Measurements from ENCODE around the gene ABHD2.

ABHD2 gene

DNA sequence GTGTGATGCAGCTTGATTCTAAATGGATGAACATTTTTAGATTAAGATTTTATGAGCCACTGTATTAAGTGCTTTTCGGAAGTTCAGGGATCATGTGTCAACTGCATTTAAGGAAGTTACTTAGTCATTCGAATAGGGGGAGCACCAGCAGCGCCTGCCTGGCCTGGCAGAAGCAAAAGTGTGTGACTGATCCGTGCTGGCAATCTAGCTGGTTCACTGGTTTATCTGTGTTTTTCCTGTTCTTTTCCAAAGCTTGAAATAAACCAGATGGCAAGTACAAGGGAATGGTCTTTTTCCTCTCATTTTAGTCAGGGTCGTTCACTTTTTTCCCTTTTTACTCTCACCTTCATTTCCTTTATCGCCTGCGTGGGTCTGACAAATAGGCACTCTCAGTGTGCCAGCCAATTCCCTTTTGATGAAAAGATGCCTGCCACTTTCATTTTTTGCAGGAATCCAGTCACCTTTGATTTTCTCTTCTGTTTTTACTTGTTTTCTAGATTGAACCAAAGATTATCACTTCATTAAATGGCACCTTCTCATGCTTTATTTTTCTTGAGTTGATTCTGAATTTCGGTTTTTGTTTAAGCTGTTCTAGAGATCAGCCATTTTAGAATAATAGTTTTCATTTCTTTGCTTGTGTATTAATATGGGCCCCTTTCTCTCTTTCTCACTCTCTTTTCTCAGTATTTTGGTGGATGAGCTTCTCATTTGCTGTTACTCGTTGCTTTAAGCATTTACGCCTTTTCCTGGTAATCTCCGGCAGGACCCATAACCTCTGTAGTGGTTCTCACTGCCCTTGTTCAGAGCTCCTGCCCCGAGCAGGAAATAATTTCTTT is 2.8 kb downstream of the ABHD2 start (continued):
- TF ChIP-seq, protein P1, sequence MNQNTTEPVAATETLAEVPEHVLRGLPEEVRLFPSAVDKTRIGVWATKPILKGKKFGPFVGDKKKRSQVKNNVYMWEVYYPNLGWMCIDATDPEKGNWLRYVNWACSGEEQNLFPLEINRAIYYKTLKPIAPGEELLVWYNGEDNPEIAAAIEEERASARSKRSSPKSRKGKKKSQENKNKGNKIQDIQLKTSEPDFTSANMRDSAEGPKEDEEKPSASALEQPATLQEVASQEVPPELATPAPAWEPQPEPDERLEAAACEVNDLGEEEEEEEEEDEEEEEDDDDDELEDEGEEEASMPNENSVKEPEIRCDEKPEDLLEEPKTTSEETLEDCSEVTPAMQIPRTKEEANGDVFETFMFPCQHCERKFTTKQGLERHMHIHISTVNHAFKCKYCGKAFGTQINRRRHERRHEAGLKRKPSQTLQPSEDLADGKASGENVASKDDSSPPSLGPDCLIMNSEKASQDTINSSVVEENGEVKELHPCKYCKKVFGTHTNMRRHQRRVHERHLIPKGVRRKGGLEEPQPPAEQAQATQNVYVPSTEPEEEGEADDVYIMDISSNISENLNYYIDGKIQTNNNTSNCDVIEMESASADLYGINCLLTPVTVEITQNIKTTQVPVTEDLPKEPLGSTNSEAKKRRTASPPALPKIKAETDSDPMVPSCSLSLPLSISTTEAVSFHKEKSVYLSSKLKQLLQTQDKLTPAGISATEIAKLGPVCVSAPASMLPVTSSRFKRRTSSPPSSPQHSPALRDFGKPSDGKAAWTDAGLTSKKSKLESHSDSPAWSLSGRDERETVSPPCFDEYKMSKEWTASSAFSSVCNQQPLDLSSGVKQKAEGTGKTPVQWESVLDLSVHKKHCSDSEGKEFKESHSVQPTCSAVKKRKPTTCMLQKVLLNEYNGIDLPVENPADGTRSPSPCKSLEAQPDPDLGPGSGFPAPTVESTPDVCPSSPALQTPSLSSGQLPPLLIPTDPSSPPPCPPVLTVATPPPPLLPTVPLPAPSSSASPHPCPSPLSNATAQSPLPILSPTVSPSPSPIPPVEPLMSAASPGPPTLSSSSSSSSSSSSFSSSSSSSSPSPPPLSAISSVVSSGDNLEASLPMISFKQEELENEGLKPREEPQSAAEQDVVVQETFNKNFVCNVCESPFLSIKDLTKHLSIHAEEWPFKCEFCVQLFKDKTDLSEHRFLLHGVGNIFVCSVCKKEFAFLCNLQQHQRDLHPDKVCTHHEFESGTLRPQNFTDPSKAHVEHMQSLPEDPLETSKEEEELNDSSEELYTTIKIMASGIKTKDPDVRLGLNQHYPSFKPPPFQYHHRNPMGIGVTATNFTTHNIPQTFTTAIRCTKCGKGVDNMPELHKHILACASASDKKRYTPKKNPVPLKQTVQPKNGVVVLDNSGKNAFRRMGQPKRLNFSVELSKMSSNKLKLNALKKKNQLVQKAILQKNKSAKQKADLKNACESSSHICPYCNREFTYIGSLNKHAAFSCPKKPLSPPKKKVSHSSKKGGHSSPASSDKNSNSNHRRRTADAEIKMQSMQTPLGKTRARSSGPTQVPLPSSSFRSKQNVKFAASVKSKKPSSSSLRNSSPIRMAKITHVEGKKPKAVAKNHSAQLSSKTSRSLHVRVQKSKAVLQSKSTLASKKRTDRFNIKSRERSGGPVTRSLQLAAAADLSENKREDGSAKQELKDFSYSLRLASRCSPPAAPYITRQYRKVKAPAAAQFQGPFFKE (tag by site-specific recombination; IDR thresholded peaks at IDR 0.05; ENCODE audit: borderline replicate concordance), result no peak
- TF ChIP-seq ZNF114 (tag by site-specific recombination; IDR thresholded peaks at IDR 0.05), result no peak
- peak; percentile 99 for TF ChIP-seq PRDM1 (tag by site-specific recombination; IDR thresholded peaks at IDR 0.05)
- no peak for TF ChIP-seq ZNF274 (IDR thresholded peaks at IDR 0.05; ENCODE audit: low read length)
- no peak for TF ChIP-seq ZNF274 (tag by site-specific recombination; IDR thresholded peaks at IDR 0.05; ENCODE audit: borderline replicate concordance)
- TF ChIP-seq, protein P2, sequence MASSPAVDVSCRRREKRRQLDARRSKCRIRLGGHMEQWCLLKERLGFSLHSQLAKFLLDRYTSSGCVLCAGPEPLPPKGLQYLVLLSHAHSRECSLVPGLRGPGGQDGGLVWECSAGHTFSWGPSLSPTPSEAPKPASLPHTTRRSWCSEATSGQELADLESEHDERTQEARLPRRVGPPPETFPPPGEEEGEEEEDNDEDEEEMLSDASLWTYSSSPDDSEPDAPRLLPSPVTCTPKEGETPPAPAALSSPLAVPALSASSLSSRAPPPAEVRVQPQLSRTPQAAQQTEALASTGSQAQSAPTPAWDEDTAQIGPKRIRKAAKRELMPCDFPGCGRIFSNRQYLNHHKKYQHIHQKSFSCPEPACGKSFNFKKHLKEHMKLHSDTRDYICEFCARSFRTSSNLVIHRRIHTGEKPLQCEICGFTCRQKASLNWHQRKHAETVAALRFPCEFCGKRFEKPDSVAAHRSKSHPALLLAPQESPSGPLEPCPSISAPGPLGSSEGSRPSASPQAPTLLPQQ (tag by site-specific recombination; IDR thresholded peaks at IDR 0.05), result no peak
- no peak for TF ChIP-seq ZNF555 (tag by site-specific recombination; conservative IDR thresholded peaks at IDR 0.05)
- no peak for TF ChIP-seq FEZF1 (tag by site-specific recombination; IDR thresholded peaks at IDR 0.05)
- no peak for TF ChIP-seq ZNF140 (tag by site-specific recombination; IDR thresholded peaks at IDR 0.05)
- TF ChIP-seq ZNF184 (tag by site-specific recombination; IDR thresholded peaks at IDR 0.05), result no peak
- no peak for TF ChIP-seq KLF7 (tag by site-specific recombination; IDR thresholded peaks at IDR 0.05; ENCODE audit: borderline replicate concordance)
- 0 out of 2 replicates have a peak, but pooled peaks have one; percentile 31 for TF ChIP-seq ZEB2 (tag by site-specific recombination; IDR thresholded peaks at IDR 0.05)
- TF ChIP-seq IKZF3 (tag by site-specific recombination; IDR thresholded peaks at IDR 0.05), result 0 out of 2 replicates have a peak, but pooled peaks have one; percentile 41
- TF ChIP-seq ZNF521 (tag by site-specific recombination; IDR thresholded peaks at IDR 0.05), result no peak
- no peak for TF ChIP-seq ZNF202 (tag by site-specific recombination; IDR thresholded peaks at IDR 0.05; ENCODE audit: borderline replicate concordance)
- no peak for TF ChIP-seq ZNF514 (tag by site-specific recombination; IDR thresholded peaks at IDR 0.05)
- TF ChIP-seq ZNF394 (tag by site-specific recombination; IDR thresholded peaks at IDR 0.05; ENCODE audit: borderline replicate concordance), result no peak
- TF ChIP-seq, protein P3, sequence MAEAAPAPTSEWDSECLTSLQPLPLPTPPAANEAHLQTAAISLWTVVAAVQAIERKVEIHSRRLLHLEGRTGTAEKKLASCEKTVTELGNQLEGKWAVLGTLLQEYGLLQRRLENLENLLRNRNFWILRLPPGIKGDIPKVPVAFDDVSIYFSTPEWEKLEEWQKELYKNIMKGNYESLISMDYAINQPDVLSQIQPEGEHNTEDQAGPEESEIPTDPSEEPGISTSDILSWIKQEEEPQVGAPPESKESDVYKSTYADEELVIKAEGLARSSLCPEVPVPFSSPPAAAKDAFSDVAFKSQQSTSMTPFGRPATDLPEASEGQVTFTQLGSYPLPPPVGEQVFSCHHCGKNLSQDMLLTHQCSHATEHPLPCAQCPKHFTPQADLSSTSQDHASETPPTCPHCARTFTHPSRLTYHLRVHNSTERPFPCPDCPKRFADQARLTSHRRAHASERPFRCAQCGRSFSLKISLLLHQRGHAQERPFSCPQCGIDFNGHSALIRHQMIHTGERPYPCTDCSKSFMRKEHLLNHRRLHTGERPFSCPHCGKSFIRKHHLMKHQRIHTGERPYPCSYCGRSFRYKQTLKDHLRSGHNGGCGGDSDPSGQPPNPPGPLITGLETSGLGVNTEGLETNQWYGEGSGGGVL (tag by site-specific recombination; IDR thresholded peaks at IDR 0.05), result no peak

Data from HEK293 (cell line).